MM.1S (cell line): ENCODE results near the gene EIF2AK3.

Experiments
- DNase-seq: peaks from one replicate; pipeline ENCODE4 v3.0.0-alpha.2; 2015
- H2AFZ ChIP-seq: fragments of 300-600 bp; sonication (generic); 2 replicates; pipeline ENCODE4 v1.6.0; 2016; ENCODE audit warnings: antibody characterized with exemption, low read length
- H3F3A ChIP-seq: fragments of 300-600 bp; sonication (generic); 2 replicates; pipeline ENCODE4 v1.6.1; 2016; ENCODE audit warnings: mild to moderate bottlenecking, antibody characterized with exemption, low read length, moderate library complexity, mixed read lengths; ENCODE audit not compliant: insufficient read depth
- H3K27ac ChIP-seq: fragments of 300-600 bp; sonication (generic); 2 replicates; pipeline ENCODE4 v1.5.1; 2016; ENCODE audit warnings: mild to moderate bottlenecking, low read length
- H3K27me3 ChIP-seq: fragments of 300-600 bp; sonication (generic); replicated peaks from 2 replicates; pipeline ENCODE4 v1.6.0; 2016; ENCODE audit warnings: low read length; ENCODE audit not compliant: insufficient read depth
- H3K36me3 ChIP-seq: fragments of 300-600 bp; sonication (generic); replicated peaks from 2 replicates; pipeline ENCODE4 v1.6.1; 2016; ENCODE audit warnings: mild to moderate bottlenecking, low read length, mixed read lengths; ENCODE audit not compliant: insufficient read depth
- H3K4me1 ChIP-seq: fragments of 300-600 bp; sonication (generic); 2 replicates; pipeline ENCODE4 v1.6.1; 2016; ENCODE audit warnings: low read length, mixed read lengths
- H3K4me2 ChIP-seq: fragments of 300-600 bp; sonication (generic); 2 replicates; pipeline ENCODE4 v1.6.0; 2016; ENCODE audit warnings: low read depth, low read length
- H3K4me3 ChIP-seq: fragments of 300-600 bp; sonication (generic); 2 replicates; pipeline ENCODE4 v1.5.1; 2016; ENCODE audit warnings: low read length, mixed read lengths
- H3K79me2 ChIP-seq: fragments of 300-600 bp; sonication (generic); 2 replicates; pipeline ENCODE4 v1.6.1; 2016; ENCODE audit warnings: mixed run types, low read length, mixed read lengths
- H3K9ac ChIP-seq: fragments of 300-600 bp; sonication (generic); 2 replicates; pipeline ENCODE4 v1.6.1; 2016; ENCODE audit warnings: low read length, mixed read lengths
- H3K9me2 ChIP-seq: fragments of 300-600 bp; sonication (generic); replicated peaks from 2 replicates; pipeline ENCODE4 v1.6.1; 2016; ENCODE audit warnings: mild to moderate bottlenecking, low read length, mixed read lengths; ENCODE audit not compliant: insufficient read depth
- H3K9me3 ChIP-seq: fragments of 300-600 bp; sonication (generic); replicated peaks from 2 replicates; pipeline ENCODE4 v1.6.1; 2016; ENCODE audit warnings: mild to moderate bottlenecking, low read length, mixed read lengths; ENCODE audit not compliant: insufficient read depth
- H4K20me1 ChIP-seq: fragments of 300-600 bp; sonication (generic); 2 replicates; pipeline ENCODE4 v1.6.1; 2016; ENCODE audit warnings: mild to moderate bottlenecking, low read length, moderate library complexity, mixed read lengths; ENCODE audit not compliant: insufficient read depth
- EZH2 ChIP-seq: fragments of 300-600 bp; sonication (generic); optimal IDR thresholded peaks from 2 replicates; pipeline ENCODE3; 2017; ENCODE audit warnings: low read depth, mild to moderate bottlenecking, antibody characterized with exemption, low read length, mixed read lengths
- EZH2phosphoT487 ChIP-seq: fragments of 300-600 bp; sonication (generic); IDR thresholded peaks from 2 replicates; pipeline ENCODE4 v1.6.1; 2018; ENCODE audit warnings: antibody characterized with exemption, low read length
- TF ChIP-seq, protein P1 (sequence below): fragments of 300-600 bp; sonication (generic); IDR thresholded peaks from 2 replicates; pipeline ENCODE4 v1.5.1; 2016; ENCODE audit warnings: antibody characterized with exemption, low read length, mixed read lengths

Gene EIF2AK3

DNA sequence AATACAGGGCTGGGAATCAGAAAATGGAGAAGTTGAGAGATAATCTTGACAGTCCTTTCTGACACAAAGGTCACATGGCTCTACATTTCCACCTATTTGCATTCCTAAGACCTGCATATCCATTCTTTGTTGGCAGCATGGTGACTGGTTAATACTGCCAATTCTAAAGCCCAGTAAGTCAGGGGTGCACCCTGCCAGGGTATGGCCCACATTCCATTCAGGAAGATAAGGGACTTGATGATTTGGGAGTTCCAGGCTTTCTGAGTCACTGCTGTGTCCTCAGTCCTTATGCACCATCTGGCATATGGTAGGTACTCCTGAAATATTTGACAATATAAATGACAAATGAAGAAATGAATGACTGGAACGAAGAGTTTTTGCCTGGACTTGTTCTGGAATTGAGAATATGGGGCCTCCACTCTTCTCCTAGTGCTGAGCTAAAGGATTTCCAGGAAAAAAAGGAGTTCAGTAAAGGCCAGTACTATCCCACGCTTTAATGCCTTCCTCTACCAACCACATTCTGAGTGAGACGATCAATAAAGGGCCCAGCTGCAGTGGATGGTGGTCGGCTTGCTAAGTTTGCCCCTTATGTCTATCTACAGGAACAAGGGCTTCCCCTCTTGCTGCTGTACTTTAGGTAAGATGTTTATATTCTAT is 31.7 kb upstream of the EIF2AK3 start:
- Histone ChIP-seq H3K27me3 (no peaks in the 10 kb centered on the region), H2AFZ (no peak overlapping the region), H3K79me2 (no peaks in the 10 kb centered on the region), H3K4me1 (no peaks in the 10 kb centered on the region), H3K36me3 (no peaks in the 10 kb centered on the region), H3K4me3 (no peak overlapping the region), H3K9me3 (no peaks in the 10 kb centered on the region), H3K9ac (no peak overlapping the region), H4K20me1 (no peaks in the 10 kb centered on the region), H3K4me2 (no peak overlapping the region), H3F3A (no peaks in the 10 kb centered on the region), H3K27ac (no peak overlapping the region), H3K9me2 (no peaks in the 10 kb centered on the region)
- no peak for TF ChIP-seq EZH2
- TF ChIP-seq, protein P1, sequence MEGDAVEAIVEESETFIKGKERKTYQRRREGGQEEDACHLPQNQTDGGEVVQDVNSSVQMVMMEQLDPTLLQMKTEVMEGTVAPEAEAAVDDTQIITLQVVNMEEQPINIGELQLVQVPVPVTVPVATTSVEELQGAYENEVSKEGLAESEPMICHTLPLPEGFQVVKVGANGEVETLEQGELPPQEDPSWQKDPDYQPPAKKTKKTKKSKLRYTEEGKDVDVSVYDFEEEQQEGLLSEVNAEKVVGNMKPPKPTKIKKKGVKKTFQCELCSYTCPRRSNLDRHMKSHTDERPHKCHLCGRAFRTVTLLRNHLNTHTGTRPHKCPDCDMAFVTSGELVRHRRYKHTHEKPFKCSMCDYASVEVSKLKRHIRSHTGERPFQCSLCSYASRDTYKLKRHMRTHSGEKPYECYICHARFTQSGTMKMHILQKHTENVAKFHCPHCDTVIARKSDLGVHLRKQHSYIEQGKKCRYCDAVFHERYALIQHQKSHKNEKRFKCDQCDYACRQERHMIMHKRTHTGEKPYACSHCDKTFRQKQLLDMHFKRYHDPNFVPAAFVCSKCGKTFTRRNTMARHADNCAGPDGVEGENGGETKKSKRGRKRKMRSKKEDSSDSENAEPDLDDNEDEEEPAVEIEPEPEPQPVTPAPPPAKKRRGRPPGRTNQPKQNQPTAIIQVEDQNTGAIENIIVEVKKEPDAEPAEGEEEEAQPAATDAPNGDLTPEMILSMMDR, result no peak
- TF ChIP-seq EZH2phosphoT487, result no peak
- DNase-seq, result no peak

GRCh38 chr2:88658326-88658725 is 31.1 kb upstream of the EIF2AK3 start:
- H3K4me2 ChIP-seq, result no peak overlapping the region

DNA sequence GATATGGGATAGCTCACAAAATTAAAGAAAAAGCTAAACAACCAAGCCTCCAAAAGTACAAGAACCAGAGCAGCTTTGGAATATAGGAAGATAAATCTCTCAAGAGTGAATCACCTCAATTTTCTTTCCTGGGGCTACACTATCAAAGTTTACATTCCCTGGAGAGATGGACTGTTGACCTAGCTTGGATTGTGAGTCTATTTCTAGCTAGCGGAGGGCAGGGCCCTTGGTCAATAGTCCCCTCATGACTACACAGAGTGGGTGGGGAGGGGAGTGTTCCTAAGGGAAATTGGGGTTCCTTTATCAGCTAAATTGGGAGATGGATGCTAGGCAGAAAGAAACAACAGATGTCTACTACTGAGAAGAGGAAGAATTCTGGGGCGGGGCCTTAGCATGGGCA is 29.9 kb upstream of the EIF2AK3 start:
- H2AFZ ChIP-seq, result no peak overlapping the region
- H3K9ac ChIP-seq, result no peak overlapping the region
- no peak overlapping the region for H3K27ac ChIP-seq
- no peaks in the 10 kb centered on the region for H3K36me3 ChIP-seq
- H3K9me3 ChIP-seq, result no peaks in the 10 kb centered on the region
- no peaks in the 10 kb centered on the region for H3K79me2 ChIP-seq
- DNase-seq, result no peak
- no peaks in the 10 kb centered on the region for H4K20me1 ChIP-seq
- no peaks in the 10 kb centered on the region for H3F3A ChIP-seq
- H3K4me3 ChIP-seq, result no peak overlapping the region
- H3K4me2 ChIP-seq, result no peak overlapping the region
- no peaks in the 10 kb centered on the region for H3K4me1 ChIP-seq
- H3K27me3 ChIP-seq, result no peaks in the 10 kb centered on the region
- TF ChIP-seq EZH2 (no peak), EZH2phosphoT487 (no peak)
- TF ChIP-seq, protein P1, result no peak
- H3K9me2 ChIP-seq, result no peaks in the 10 kb centered on the region

More at GRCh38 chr2:88658326-88658725, 31.1 kb upstream of the EIF2AK3 start:
- H3K36me3 ChIP-seq, result no peaks in the 10 kb centered on the region
- no peaks in the 10 kb centered on the region for H3F3A ChIP-seq
- H3K9me3 ChIP-seq, result no peaks in the 10 kb centered on the region
- no peak for DNase-seq
- no peaks in the 10 kb centered on the region for H4K20me1 ChIP-seq
- TF ChIP-seq, protein P1, result no peak
- no peak for TF ChIP-seq EZH2
- TF ChIP-seq EZH2phosphoT487, result no peak
- no peaks in the 10 kb centered on the region for H3K79me2 ChIP-seq
- H3K27ac ChIP-seq, result no peak overlapping the region
- no peak overlapping the region for H2AFZ ChIP-seq
- H3K9me2 ChIP-seq, result no peaks in the 10 kb centered on the region
- no peak overlapping the region for H3K4me3 ChIP-seq
- no peaks in the 10 kb centered on the region for H3K4me1 ChIP-seq
- no peak overlapping the region for H3K9ac ChIP-seq
- H3K27me3 ChIP-seq, result no peaks in the 10 kb centered on the region
